ENCODE measurements around the gene SCCPDH.
"Not testable (repeated sequence)": the region's sequence is repeated elsewhere in the genome, so short reads cannot be mapped to it uniquely, and the experiment has no call there.

The SCCPDH gene

GRCh38 chr1:246699095-246699735 is 25.0 kb upstream of the SCCPDH start:
- in situ Hi-C loops (cut with MboI; ENCODE audit: low sequenced_read_pairs): loop anchor here (10.0 kb wide), 1 partner anchor 266 kb away; no protein-coding TSS in a partner anchor

- in situ Hi-C loops (cut with MboI; ENCODE audit: low sequenced_read_pairs): no loop called here
Measured at GRCh38 chr1:246703581-246703980, 20.6 kb upstream of the SCCPDH start.

- in situ Hi-C loops (cut with MboI; ENCODE audit: low sequenced_read_pairs): no loop called here
Measured at GRCh38 chr1:246705368-246705767, 18.8 kb upstream of the SCCPDH start.

- in situ Hi-C loops (cut with MboI; ENCODE audit: low sequenced_read_pairs): no loop called here
Measured at GRCh38 chr1:246708166-246708565, 16.0 kb upstream of the SCCPDH start.

DNA sequence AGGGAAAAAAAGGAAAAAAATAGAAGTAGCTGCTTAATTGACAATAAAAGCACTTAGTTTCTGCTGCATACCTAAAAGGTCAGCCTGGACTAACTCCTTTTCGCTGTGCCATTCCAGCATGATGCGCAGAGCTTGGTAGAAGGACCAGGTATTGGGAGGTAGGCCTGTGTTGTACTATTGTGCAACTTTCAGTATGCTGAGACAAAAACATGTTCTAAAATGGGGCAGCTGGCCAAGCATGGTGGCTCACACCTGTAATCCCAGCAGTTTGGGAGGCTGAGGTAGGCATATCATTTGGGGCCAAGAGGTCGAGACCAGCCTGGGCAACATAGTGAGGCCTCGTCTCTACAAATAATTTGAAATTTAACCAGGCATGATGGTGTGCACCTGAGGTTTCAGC is 15.0 kb upstream of the SCCPDH start:
- in situ Hi-C loops (cut with MboI; ENCODE audit: low sequenced_read_pairs): no loop called here

- in situ Hi-C loops (cut with MboI; ENCODE audit: low sequenced_read_pairs): no loop called here
Measured at GRCh38 chr1:246709835-246710234, 14.4 kb upstream of the SCCPDH start.

- in situ Hi-C loops (cut with MboI; ENCODE audit: low sequenced_read_pairs): no loop called here
Measured at GRCh38 chr1:246711548-246712003, 12.6 kb upstream of the SCCPDH start.

DNA sequence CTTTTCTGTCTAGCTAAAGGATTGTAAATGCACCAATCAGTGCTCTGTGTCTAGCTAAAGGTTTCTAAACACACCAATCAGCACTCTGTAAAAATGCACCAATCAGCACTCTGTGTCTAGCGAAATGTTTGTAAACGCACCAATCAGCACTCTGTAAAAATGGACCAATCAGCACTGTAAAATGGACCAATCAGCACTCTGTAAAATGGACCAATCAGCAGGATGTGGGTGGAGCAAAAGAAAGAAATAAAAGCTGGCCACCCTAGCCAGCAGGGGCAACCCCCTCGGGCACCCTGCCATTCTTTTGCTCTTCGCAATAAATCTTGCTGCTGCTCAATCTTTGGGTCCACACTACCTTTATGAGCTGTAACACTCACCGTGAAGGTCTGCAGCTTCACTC is 11.8 kb upstream of the SCCPDH start:
- in situ Hi-C loops (cut with MboI; ENCODE audit: low sequenced_read_pairs): not testable (repeated sequence)

DNA sequence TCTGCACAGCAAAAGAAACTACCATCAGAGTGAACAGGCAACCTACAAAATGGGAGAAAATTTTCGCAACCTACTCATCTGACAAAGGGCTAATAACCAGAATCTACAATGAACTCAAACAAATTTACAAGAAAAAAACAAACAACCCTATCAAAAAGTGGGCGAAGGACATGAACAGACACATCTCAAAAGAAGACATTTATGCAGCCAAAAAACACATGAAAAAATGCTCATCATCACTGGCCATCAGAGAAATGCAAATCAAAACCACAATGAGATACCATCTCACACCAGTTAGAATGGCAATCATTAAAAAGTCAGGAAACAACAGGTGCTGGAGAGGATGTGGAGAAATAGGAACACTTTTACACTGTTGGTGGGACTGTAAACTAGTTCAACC is 4.8 kb upstream of the SCCPDH start:
- in situ Hi-C loops (cut with MboI; ENCODE audit: low sequenced_read_pairs): not testable (repeated sequence)

GRCh38 chr1:246720814-246721213 is 3.4 kb upstream of the SCCPDH start:
- in situ Hi-C loops (cut with MboI; ENCODE audit: low sequenced_read_pairs): not testable (repeated sequence)

- in situ Hi-C loops (cut with MboI; ENCODE audit: low sequenced_read_pairs): no loop called here
Measured at GRCh38 chr1:246722720-246723119, 1.5 kb upstream of the SCCPDH start.

GRCh38 chr1:246724731-246725095 is 504 bp downstream of the SCCPDH start:
- in situ Hi-C loops (cut with MboI; ENCODE audit: low sequenced_read_pairs): no loop called here

- in situ Hi-C loops (cut with MboI; ENCODE audit: low sequenced_read_pairs): no loop called here
Measured at GRCh38 chr1:246725191-246725590, 982 bp downstream of the SCCPDH start.

DNA sequence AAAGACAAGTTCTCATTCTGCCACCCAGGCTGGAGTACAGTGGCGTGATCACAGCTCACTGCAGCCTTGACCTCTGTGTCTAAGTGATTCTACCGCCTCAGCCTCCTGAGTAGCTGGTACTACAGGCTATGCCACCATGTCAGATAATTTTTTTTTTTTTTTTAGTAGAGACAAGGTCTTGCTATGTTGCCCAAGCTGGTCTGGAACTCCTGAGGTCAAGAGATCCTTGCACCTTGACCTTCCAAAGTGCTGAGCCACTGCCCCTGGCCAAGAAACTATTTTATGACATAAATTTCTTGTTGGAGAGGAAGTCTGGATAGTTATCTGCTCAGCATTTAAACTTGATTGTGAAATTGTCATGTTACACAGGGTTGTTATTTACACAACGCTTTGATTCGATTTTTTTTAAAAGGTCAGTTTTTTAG is 2.1 kb downstream of the SCCPDH start:
- in situ Hi-C loops (cut with MboI; ENCODE audit: low sequenced_read_pairs): no loop called here

GRCh38 chr1:246726881-246727280 is 2.7 kb downstream of the SCCPDH start:
- in situ Hi-C loops (cut with MboI; ENCODE audit: low sequenced_read_pairs): no loop called here

- in situ Hi-C loops (cut with MboI; ENCODE audit: low sequenced_read_pairs): no loop called here
Measured at GRCh38 chr1:246727594-246727993, 3.4 kb downstream of the SCCPDH start.

DNA sequence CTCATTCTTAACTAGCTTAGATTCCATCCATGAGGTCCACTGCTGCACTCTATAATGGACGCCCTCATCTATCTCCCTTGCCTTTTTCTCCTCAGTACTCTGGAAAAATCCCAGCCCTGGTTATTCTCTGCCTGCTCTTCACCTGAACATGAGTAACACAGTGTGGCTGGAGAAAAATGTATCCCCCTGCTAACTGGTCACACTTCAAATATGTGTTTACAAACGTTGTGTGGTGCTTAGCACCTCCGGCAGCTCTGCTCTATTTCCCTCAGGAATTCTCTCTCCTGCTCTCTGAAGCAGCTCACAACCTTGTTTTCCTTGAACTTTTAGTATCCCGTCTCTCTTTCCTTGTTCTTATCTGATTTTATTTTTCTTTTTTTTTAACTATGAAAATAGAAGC is 4.1 kb downstream of the SCCPDH start:
- in situ Hi-C loops (cut with MboI; ENCODE audit: low sequenced_read_pairs): no loop called here

DNA sequence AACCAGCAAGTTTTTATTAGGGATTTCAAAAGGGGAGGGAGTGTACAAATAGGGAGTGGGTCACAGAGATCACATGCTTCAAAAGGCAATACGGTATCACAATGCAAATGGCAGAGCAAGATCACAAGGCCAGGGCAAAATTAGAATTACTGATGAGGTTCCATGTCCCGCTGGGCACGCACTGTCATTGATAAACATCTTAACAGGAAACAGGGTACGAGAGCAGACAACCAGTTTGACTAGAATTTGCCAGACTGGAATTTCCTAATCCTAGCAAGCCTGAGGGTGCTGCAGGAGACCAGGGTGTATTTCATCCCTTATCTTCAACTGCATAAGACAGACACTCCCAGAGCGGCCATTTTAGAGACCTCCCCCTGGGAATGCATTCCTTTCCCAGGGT is 4.8 kb downstream of the SCCPDH start:
- in situ Hi-C loops (cut with MboI; ENCODE audit: low sequenced_read_pairs): not testable (repeated sequence)

DNA sequence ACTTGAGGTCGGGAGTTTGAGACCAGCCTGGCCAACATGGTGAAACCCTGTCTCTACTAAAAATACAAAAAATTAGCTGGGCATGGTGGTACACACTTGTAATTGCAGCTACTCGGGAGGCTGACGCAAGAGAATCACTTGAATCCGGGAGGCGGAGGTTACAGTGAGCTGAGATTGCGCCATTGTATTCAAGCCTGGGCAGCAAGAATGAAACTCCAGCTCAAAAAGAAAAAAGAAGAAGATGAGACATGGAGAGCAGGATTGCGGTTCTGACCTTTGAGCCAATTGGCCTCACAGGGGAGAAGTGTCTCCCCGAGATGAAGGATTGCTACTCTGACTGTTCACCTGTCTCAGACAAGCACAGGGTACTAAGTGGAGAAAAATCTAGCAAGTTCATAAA is 6.6 kb downstream of the SCCPDH start:
- in situ Hi-C loops (cut with MboI; ENCODE audit: low sequenced_read_pairs): no loop called here

DNA sequence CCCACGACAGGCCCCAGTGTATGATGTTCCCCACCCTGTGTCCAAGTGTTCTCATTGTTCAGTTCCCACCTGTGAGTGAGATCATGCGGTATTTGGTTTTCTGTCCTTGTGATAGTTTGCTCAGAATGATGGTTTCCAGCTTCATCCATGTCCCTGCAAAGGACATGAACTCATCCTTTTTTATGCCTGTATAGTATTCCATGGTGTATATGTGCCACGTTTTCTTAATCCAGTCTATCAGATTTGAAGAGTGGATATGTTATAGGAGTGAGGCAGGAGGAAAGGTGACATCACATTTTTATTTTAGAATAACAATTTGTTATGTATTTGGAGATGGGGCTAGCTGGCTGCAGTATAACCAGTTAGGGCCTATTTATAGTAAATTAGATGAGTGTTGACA is 7.7 kb downstream of the SCCPDH start:
- in situ Hi-C loops (cut with MboI; ENCODE audit: low sequenced_read_pairs): not testable (repeated sequence)

DNA sequence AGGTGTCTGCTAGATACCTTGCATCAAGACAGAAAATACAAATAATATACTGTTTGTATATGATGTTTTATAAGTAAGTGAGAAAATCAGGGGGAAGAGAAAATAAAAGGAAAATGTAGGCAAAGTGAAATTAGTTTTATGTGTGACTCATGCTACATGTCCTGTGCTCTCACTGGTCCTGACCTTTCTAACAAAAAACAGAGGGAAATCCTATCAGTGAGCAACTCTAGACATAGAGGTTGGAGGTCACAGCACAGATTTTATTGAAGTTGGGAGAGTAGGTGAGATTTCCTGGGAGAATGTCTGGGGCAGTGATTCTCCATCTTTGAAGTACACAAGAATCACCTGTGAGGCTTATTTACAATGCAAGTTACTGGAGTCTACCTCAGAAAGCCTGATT is 9.5 kb downstream of the SCCPDH start:
- in situ Hi-C loops (cut with MboI; ENCODE audit: low sequenced_read_pairs): no loop called here

- in situ Hi-C loops (cut with MboI; ENCODE audit: low sequenced_read_pairs): no loop called here
Measured at GRCh38 chr1:246734866-246735265, 10.7 kb downstream of the SCCPDH start.

DNA sequence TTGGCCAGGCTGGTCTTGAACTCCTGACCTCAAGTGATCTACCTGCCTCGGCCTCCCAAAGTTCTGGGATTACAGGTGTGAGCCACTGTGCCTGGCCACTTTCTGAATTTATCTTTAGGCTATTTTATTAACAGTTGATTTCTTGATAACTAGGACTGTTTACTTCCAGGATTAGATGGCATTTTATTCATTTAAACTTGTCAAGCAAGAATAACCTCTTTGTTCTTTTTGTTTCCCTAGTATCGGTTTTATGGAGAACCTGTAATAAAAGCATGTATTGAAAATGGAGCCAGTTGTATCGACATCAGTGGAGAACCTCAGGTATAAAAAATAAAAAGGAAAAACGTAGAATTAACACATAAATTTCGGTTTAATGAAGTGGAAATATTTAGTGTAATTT is 11.5 kb downstream of the SCCPDH start:
- in situ Hi-C loops (cut with MboI; ENCODE audit: low sequenced_read_pairs): no loop called here
